Measurements from ENCODE around the gene OSCAR. TPM values are rescaled to one million over a fixed set of nuclear protein-coding genes. Genes with fewer than 3 reads are reported as not detected.

The OSCAR gene
- total and polyA plus RNA-seq, 10 of the 15 experiments (the other 5 are each of a cell fraction or from before 2014, with no cell fraction given), result 0.08 to 0.27 (median 0.10) TPM; not detected in 7

GRCh38 chr19:54102421-54103169 lies 2.0 kb upstream of the OSCAR start, which contains the start of gene NDUFA3 (continued):
- TF ChIP-seq TARDBP (IDR thresholded peaks at IDR 0.05; ENCODE audit: borderline replicate concordance), result peak; percentile 87; the same call in 1 of the 2 replicates
- no peak for TF ChIP-seq EED (IDR thresholded peaks at IDR 0.05; ENCODE audit: low read depth)
- TF ChIP-seq, protein P1, sequence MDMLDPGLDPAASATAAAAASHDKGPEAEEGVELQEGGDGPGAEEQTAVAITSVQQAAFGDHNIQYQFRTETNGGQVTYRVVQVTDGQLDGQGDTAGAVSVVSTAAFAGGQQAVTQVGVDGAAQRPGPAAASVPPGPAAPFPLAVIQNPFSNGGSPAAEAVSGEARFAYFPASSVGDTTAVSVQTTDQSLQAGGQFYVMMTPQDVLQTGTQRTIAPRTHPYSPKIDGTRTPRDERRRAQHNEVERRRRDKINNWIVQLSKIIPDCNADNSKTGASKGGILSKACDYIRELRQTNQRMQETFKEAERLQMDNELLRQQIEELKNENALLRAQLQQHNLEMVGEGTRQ (IDR thresholded peaks at IDR 0.05; ENCODE audit: borderline replicate concordance, low read depth, low read length), result no peak
- no peak for TF ChIP-seq ZNF207 (IDR thresholded peaks at IDR 0.05; ENCODE audit: borderline replicate concordance)
- TF ChIP-seq, protein P2, sequence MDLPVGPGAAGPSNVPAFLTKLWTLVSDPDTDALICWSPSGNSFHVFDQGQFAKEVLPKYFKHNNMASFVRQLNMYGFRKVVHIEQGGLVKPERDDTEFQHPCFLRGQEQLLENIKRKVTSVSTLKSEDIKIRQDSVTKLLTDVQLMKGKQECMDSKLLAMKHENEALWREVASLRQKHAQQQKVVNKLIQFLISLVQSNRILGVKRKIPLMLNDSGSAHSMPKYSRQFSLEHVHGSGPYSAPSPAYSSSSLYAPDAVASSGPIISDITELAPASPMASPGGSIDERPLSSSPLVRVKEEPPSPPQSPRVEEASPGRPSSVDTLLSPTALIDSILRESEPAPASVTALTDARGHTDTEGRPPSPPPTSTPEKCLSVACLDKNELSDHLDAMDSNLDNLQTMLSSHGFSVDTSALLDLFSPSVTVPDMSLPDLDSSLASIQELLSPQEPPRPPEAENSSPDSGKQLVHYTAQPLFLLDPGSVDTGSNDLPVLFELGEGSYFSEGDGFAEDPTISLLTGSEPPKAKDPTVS (IDR thresholded peaks at IDR 0.05; ENCODE audit: low read depth, low read length), result no peak
- TF ChIP-seq RFX5 (IDR thresholded peaks at IDR 0.05; ENCODE audit: low read depth, low read length), result no peak
- no peak for TF ChIP-seq ETV6 (conservative IDR thresholded peaks at IDR 0.05 in 1 of 2, IDR thresholded peaks at IDR 0.05 in 1 of 2; ENCODE audit: borderline replicate concordance in 1 of 2, low read depth in 1 of 2)
- peak; percentile 95 for TF ChIP-seq CREM (IDR thresholded peaks at IDR 0.05; ENCODE audit: low read depth)
- TF ChIP-seq, protein P3, sequence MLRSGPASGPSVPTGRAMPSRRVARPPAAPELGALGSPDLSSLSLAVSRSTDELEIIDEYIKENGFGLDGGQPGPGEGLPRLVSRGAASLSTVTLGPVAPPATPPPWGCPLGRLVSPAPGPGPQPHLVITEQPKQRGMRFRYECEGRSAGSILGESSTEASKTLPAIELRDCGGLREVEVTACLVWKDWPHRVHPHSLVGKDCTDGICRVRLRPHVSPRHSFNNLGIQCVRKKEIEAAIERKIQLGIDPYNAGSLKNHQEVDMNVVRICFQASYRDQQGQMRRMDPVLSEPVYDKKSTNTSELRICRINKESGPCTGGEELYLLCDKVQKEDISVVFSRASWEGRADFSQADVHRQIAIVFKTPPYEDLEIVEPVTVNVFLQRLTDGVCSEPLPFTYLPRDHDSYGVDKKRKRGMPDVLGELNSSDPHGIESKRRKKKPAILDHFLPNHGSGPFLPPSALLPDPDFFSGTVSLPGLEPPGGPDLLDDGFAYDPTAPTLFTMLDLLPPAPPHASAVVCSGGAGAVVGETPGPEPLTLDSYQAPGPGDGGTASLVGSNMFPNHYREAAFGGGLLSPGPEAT (IDR thresholded peaks at IDR 0.05; ENCODE audit: low read depth), result peak; percentile 90
- peak; percentile 61 to 74 for TF ChIP-seq BHLHE40 (IDR thresholded peaks at IDR 0.05; ENCODE audit: borderline replicate concordance in 1 of 2, low read depth in 2 of 2, low read length in 1 of 2)
- no peak for TF ChIP-seq ZSCAN29 (IDR thresholded peaks at IDR 0.05)
- TF ChIP-seq ZNF622 (IDR thresholded peaks at IDR 0.05), result no peak
- peak; percentile 80 for TF ChIP-seq CREB1 (IDR thresholded peaks at IDR 0.05; ENCODE audit: low read depth)
- no peak for TF ChIP-seq BACH1 (IDR thresholded peaks at IDR 0.05; ENCODE audit: borderline replicate concordance)
- TF ChIP-seq MTA2 (IDR thresholded peaks at IDR 0.05; ENCODE audit: low read depth), result no peak
- peak; percentile 99 for TF ChIP-seq ZNF217 (IDR thresholded peaks at IDR 0.05)
- TF ChIP-seq CEBPZ (IDR thresholded peaks at IDR 0.05; ENCODE audit: low read depth, low read length), result no peak
- TF ChIP-seq ZNF687 (IDR thresholded peaks at IDR 0.05), result peak; percentile 43; the same call in 1 of the 2 replicates
